ENCODE measurements around the gene GXYLT2.

DNA sequence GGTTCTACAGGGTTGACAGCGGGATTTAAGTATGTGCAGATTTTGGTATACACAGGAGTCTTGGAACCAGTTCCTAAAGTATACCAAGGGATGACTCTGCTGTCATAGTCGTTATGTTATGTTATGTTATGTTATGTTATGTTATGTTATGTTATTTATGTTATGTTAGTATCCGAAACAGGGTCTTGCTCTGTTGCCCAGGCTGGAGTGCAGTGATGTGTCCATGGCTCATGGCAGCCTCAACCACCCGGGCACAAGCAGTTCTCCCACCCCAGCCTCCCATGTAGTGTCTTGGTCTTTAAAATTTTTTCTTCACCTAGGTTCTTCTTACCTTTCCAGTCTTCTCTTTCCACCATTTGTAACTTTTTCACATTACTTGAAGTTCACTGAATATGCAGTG lies 130.5 kb downstream of the GXYLT2 start:
- no peak for TF ChIP-seq POLR2AphosphoS5 (IDR thresholded peaks at IDR 0.05)
- TF ChIP-seq, protein P1, sequence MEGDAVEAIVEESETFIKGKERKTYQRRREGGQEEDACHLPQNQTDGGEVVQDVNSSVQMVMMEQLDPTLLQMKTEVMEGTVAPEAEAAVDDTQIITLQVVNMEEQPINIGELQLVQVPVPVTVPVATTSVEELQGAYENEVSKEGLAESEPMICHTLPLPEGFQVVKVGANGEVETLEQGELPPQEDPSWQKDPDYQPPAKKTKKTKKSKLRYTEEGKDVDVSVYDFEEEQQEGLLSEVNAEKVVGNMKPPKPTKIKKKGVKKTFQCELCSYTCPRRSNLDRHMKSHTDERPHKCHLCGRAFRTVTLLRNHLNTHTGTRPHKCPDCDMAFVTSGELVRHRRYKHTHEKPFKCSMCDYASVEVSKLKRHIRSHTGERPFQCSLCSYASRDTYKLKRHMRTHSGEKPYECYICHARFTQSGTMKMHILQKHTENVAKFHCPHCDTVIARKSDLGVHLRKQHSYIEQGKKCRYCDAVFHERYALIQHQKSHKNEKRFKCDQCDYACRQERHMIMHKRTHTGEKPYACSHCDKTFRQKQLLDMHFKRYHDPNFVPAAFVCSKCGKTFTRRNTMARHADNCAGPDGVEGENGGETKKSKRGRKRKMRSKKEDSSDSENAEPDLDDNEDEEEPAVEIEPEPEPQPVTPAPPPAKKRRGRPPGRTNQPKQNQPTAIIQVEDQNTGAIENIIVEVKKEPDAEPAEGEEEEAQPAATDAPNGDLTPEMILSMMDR (IDR thresholded peaks at IDR 0.05): no peak

All from stomach (tissue), 4 donors.